HG02943 (cell line): Measurements from ENCODE around the gene GNAT1.
"Not testable (repeated sequence)": the region's sequence is repeated elsewhere in the genome, so short reads cannot be mapped to it uniquely, and the experiment has no call there.

Experiments used
- ATAC-seq: cut with Tn5 transposase; IDR thresholded peaks from one replicate; pipeline ENCODE4 v1.9.1; 2021; ENCODE audit warnings: mild to moderate bottlenecking, low read depth, moderate library complexity; ENCODE audit not compliant: unreplicated experiment

The GNAT1 gene

DNA sequence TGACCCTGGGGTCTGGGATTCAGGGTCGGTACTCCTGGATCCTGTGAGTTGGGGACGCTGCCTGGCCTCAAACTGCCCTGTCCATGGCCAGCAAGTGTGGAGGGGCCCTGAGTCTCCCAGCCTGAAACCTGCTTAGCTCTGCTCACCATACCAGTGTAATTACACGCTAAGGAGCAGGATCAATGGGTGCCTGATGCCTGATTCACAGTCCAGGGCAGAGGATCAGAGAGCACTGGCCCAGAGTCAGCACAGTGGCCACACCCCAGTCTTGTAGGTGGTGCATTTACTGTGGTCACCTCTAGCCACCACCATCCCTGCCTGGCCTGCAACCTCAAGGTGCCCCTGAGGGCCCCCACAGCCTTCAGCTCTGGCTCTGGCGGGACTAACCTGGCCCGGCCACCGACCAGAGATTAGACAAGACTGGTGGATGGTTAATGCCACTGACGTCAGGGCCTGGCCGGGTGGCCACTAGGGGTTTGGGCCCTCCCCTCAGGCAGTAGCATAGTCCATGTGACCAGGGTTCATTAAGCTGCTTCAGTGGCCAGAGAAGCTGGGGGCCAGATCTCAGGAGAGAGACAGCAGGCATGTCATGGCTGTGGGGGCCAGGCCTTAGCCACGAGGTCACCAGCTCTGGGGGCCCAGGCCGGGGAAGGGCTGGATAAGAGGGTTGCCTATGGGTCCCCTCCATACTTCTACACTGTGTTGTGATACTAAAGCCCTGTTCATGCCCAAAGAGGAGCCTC lies 10.3 kb downstream of the GNAT1 start:
- ATAC-seq: no peak

DNA sequence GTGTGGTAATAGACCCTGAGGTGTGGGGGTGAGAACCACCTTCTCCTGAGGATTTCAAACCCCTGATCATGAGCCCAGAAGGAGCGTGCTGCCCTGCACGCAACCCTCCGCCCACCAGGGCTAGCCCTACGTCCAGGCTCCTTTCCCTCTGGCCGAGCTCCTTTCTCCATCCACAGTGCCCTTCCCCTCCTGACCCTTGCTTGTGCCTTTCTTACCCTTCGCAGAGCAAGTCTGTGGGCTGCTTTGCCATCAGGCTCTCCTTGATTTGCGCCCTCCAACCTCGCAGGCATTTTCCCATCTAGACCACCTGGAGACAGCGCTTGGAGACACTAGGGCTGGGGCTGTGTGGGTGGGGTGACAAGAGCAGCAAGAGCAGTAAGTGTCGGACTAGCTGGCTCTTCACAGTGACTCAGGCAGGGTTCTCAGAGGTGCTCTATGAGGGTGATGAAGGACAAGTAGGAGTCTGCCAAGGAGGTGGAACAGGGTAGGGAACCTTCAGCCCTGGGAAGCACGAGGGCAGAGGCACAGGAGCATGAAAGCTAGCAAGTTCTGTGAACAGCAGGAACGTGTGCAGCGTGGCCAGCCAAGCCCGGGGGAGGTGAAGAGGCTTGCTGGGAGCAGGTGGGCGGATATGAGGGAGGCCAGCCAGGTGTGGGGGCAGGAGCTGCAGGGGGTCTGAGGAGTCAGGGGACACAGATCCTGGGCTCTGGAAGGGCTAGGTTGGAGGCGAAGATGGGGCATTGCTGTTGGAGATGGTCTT lies 11.1 kb downstream of the GNAT1 start:
- no peak for ATAC-seq

DNA sequence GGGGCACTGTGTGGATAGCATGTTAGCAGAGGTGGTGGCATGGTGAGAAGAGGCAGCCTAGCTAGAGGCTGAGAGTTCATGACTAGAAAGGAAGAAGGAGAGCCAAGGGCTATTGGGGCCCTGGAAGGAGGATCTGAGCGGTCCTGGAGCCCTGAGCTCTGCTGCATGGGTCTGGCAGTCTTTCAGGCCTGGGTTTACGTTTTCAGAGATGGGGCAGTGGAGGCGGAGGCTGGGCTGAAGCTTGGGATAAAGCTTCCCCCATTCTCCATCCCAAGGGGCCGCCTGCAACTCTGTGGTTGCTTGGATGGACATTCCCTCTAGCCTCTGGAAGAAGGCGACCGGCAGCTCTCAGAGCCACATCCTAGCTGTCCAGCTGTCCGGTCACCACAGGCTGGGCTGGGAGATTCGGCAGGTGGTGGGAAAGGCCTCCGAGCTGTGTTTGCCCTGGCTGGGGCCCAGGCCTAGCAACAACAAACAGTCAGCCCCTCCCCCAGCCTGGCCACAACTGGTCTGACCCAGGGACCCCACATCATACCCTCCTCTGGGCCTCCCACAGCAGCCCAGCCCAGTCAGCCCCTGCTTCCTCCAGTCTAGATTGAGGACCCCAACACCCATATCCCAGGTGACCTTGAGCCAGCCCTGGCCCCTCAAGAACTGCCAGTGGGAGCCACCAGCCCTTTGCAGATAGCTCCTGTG lies 11.9 kb downstream of the GNAT1 start:
- no peak for ATAC-seq

DNA sequence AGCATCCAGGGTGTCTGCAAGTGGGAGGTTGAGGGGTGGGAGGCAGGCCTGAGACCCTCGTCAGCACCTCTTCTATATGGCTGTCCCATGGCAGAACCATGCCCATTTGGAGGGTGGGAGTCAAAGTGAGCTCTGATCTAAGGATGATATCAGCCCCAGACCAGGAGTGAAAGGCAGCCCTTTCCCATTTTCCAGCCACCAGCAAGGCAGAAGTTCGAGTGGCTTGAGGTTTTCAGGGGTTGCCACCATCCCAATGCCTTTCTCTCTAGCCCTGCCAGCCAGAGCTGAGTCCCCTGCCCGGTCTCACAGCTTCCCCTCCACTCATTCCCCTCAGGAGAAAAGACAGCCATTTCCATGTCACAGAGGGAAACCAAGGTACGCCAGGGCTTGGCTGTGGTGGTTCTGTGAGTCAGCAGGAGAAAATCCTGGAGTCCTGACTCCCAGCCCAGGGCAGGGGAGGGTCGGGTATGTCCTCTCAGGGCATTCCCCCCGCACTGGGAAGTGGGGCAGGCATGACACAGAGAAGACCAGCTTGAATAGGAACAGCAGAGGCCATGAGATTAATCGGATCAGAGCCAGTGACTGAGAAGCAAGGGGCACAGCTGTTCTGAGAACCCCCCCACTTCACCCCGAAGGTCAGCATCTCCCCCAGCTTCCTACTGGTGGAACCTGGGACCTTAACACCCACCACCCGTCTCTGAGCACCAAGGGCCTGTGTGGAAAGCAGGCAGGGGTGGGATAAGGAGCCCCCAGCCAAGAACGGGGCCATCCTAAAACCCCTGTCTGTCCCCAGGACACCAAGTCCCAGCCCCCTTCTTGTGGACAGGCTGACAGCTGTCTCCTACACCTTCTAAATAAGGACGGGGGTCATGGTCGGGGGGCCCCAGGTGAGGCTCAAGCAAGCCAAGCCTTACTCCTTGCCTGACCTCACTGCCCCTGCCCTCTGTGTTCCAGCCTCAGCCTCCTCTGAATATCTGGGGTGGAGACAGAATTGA lies 12.7 kb downstream of the GNAT1 start:
- no peak for ATAC-seq

DNA sequence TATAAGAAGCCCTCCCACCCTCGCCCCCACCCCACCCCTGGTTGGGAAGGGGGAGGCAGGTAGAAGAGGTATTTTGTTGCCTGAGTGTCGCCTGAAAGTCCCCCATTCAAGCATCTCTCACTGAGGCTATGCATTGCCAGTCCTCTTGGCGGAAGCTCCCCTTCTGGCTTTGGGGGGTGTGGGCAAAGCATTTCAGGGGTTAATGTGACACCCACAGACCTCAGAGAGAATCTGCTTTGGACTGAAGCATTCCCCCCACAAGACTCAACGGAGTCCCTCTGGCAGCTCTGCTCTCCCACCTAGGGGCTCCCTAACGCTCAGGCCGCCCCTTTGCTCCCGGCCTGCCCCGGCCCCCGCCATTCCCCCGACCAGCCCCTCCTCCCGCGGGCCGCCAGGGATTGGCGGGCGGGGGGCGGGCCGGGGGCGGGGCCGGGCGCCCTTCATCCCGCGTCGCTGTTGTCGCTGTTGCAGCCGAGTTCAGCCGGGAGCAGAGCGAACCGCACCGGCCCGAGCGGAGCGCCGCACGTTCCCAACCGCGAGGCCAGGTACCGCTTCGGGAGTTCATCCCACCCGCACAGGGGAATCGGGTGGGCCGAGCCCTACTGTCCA lies 13.5 kb downstream of the GNAT1 start, which contains the start of gene SLC38A3:
TSS of gene SLC38A3 (plus strand) at position 468 of the 609 bp plus-strand sequence. CDS start 8,929 bp downstream, outside the sequence.
- ATAC-seq: no peak

DNA sequence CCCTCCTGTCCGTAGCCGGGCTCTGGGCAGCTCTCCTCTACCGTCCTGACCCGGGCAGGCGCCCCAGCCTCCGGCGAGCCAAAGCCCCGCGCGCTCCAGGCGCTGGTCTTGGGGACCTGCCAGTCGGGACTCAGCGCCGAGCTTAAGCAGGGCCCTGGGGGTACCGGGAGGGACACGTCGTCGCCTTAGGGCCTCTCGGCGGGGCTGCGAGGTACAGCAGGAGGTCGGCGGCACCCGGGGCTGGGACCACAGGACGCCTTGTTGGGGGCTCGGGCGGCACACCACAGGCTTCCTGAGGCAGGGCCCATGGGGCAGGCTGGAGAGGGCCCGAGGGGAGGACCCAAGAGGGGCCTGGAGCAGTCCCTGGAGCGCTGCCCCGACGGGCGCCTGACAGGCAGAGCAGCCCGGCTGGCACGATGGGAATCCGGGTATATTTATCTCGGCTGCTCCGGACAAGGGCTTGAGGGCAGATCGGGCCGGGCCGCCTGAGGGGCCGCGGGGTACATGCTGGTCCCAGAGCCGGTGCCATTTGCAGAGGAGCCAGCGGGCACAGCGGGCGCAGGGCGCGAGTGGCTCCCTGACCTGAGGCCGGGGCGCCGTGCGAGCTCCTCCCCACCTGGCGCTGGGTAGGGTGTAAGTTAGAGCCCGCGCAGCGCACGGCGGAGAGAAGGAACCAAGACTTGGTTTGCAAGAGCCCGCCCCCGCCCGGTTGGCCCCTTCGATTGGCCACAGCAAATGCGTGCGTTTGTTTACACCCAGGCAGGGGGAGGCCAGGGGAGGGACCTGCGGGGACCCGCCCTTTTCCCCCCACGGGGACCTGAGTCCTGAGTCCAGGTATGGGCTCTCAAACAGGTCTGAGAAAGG lies 14.2 kb downstream of the GNAT1 start:
- no peak for ATAC-seq

DNA sequence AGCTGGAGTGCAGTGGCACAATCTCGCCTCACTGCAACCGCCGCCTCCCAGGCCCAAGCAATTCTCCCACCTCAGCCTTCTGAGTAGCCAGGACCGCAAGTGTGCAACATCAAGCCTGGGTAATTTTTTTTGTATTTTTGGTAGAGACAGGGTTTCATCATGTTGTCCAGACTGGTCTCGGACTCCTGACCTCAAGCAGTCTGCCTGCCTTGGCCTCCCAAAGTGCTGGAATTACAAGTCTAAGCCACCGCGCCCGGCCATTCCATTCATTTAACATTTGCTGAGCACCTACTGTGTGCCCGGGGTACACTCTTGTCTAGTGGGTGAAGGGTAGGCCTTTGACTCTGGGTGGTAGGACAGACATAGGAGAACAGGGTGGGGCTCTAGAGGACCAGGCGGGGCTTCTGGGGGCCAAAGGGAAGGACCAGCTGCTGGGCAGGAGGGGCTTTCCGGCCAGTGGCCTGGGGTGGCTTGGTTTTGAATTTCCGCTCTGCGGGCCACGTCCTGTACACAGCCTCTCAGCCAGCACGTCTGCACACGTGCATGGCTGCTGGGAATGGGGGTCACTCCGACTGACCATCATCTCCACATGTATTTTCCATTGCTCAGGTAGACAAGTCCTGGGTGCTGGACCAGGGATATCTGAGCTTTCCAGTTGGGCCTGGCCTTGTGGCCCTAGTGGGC lies 16.1 kb downstream of the GNAT1 start:
- ATAC-seq: no peak

DNA sequence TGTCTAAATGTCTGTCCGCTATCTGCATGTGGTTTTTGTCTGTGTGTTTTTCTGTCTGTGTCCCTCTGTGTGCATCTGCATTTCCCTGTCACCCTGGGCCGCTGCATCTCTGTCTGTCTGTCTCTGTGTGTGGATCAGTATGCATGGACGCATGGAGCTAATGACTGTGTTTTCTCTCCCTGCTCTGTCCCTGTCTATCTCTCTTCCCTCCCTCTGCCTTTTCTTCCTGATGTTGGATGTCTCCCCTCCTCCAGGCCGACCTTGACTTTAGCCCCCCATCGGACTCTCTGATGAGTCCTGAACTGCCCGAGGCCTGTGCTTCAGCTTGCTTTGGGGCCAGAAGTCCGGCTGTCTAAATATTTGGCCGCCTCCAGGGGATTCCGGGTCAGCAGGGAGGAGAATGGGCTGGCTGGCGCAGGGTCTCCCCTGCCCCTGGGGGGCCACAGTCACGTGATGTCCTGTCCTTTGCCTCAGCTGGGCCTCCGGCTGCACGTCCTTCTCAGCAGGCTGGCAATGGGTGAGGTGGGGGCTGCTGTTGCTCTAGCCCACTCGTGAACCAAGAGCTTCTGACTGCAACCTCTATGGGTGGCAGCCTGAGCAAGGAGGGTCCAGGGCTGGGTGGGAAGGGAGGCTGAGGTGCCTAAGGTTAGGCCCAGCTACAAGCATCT lies 17.4 kb downstream of the GNAT1 start:
- ATAC-seq: no peak

DNA sequence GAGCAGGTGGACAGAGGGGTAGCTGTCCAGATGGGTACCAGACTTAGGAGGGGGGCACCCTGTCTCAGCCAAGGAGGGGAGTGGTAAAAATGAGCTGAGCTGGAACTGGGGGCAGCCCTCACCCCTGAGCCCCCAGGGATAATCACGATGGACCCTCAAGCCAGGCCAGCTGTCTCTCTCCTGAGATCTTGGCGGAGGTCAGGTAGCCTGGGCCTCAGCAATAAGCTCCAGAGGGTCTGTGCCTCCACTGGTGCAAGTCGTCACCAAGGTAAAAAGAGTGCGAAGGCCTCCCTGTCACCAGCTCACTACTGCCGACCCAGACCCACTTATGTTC lies 18.7 kb downstream of the GNAT1 start:
- ATAC-seq: no peak

DNA sequence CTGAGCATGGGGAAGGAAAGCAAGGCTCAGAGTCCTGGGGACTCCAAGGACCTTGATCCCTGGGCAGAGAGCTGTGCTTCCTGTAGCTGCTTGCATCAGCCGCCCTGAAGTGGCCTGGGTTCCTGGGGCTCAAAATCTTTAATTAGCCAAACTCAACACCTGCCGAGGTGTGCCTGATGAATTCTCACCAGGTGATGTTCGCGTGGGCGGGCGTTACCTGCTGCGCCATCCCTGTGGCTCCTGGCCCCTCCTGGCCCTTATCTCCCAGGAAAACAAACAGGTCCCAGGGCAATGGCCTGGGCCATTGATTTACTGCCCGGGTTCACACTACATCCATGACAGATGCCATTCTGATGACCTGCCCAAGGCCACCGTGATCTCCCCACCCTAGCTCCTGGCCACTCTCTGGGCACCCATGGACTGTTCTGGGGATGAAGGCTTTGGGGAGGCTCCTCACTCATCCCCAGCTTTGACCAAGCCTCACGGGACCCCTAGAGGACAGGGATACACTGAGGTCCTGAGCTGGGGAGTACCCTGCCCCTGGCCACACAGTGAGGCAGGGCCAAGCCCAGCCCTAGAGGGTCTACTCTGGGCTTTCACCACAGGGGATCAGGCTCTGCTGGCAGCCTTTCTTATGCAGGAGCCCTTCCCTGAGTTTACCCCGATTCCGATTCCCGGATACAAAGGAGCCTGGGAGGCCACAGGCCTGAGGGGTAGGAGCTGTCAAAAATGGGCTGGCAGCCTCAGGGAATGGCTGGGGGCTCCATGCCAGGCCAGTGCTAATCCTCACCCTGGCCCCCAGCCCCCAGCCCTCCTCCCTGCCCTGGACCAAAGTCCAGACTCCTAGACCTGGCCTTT lies 19.3 kb downstream of the GNAT1 start:
- no peak for ATAC-seq

DNA sequence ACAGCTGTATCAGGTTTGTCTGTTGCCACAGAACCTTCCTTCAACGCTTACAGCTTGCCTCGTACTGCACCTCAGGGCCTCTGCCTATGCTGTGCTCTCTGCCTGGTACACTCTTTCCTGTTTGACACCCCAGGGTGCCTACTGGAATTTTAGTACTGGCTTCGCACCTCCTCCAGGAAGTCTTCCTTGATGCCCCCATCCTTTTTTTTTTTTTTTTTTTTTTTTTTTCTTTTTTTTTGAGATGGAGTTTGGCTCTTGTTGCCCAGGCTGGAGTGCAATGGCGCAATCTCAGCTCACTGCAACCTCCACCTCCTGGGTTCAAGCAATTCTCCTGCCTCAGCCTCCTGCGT lies 19.9 kb downstream of the GNAT1 start:
- ATAC-seq: not testable (repeated sequence)

DNA sequence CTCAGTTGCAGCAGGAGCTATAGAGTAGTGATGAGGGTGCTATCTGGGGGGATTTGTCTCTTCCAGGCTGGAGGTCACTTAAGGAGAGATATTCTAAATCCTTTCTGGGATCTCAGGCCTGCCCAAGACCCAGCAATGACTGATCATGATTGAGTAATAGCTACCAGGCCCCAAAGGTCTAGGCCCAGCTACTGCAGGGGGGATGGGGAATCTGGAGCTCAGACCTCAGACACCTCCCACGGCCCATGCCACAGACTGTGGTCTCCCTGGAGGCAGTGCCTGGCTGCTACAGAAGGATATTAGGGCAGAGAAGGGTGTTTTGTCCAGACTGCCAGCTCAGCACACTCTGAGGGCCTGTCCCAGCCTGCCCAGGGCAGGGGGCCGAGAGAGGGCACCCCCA lies 20.5 kb downstream of the GNAT1 start:
- no peak for ATAC-seq

DNA sequence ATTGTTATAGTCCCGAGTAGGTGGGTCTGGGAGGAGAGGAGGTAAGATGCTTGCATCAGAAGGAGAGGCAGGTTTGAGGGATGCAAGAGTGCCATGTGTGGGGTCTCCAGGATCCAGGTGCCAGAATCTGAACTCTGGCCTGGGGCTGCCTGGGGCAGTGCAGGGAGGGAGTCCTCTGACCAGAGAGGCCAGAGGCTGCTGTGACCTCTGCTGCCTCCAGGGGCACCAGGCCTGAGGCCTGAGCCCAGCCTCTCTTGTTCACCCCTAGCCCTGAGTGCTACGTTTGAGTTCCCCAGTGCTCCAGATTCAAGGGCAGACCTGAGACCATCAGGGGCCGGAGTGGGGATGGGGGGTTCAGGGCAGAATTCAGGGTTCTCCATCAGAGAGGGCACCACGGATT lies 21.1 kb downstream of the GNAT1 start:
- ATAC-seq: no peak

DNA sequence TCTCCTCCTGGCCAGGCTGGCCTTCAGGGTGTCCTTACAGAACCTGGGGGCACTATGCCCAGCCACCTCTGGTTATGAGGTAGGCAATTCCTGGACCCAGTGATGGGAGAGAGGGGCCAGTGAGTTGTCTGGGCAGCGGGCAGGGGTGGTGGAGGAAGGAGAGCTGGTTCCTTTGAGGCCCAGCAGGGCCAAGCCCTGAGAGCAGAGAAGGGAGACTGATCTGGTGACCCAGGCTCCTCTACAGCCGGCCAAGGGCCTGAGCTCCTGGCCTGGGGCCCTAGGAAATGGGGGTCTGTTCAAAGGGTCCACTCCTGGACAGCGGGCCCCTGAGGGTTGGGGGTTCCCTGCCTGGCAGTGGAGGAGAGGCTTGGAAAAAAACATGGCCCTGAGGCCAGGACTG lies 21.6 kb downstream of the GNAT1 start:
- ATAC-seq: no peak

DNA sequence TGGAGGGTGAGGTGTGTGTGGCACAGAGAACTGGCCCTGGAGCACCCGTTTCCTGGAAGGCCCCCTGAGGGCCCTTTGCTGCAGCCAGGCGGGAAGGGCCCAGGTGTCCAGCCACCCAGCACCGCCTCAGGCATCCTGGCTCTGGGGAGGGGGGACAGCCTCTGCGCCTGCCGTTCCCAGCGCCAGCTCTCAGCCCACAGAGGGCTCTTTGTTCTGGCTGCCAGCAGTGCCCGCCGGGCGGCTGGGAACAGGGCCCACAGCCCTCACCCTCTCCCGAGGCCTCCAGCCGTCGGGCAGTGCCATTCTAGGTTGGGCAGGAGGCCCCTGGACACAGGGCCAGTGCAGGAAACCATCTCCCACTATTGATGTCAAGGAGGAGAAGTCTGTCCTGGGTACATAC lies 22.0 kb downstream of the GNAT1 start:
- ATAC-seq: no peak

DNA sequence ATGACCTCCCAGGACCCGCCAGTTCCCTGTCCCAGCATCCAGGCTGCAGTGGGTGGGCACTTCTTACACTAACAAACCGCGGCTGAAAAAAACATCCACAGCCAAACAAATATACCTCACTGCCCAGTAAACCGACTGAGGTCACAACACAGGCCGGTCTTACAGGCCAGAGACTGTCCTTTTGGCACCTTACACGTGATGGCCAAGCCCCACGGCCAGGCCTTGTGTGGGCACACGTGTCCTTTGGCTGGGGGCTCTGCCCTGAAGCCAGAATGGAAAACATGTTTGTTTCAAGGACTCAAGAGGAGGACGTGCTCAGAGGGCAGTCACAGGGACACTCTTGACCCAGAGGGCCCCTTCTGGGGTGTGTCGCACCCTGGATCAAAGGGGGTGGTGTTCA lies 23.4 kb downstream of the GNAT1 start:
- no peak for ATAC-seq

DNA sequence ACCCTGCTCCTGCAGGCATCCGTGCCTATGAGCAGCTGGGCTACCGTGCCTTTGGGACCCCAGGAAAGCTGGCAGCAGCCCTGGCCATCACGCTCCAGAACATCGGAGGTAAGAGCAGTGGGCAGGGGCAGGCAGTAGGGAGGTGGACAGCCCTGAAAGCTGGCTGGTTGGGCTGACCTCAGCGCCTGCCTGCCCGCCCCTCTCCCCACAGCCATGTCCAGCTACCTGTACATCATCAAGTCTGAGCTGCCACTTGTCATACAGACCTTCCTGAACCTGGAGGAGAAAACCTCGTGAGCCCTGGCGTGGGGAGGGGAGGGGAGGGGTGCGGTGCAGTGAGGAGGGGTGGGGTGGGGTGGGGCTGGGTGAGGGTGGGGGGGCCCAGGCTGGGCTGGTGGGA lies 24.1 kb downstream of the GNAT1 start:
- ATAC-seq: no peak
